Breast epithelium (tissue), 4 donors: ENCODE measurements around the gene DNAH3. TPM values are rescaled to one million over a fixed set of nuclear protein-coding genes. Genes with fewer than 3 reads are reported as not detected.

Source experiments
- DNase-seq, 2 donors: peaks; one replicate each; pipeline ENCODE4 v3.0.0-alpha.2; 2019; ENCODE audit warnings: low spot score in 2 of 2
- H3K27ac ChIP-seq, 2 donors: fragments of 200-600 bp; sonication (generic) in 1 of 2; one replicate each; pipeline ENCODE4 v1.5.1; 2016 to 2019; ENCODE audit warnings: mild to moderate bottlenecking in 1 of 2
- H3K27me3 ChIP-seq, 2 donors: fragments of 200-600 bp; sonication (generic) in 1 of 2; one replicate each; pipeline versions ENCODE4 v1.5.1 to v1.6.0; 2017 to 2019; ENCODE audit warnings: control low read depth in 1 of 2, mild to moderate bottlenecking in 1 of 2
- H3K36me3 ChIP-seq: fragments of 200-600 bp; one replicate; pipeline ENCODE4 v1.5.1; 2019
- H3K4me1 ChIP-seq, 2 donors: fragments of 200-600 bp; sonication (generic); one replicate each; pipeline ENCODE4 v1.5.1; 2016 to 2019; ENCODE audit warnings: control low read depth in 1 of 2
- H3K4me3 ChIP-seq, 3 donors: fragments of 200-600 bp; sonication (generic); 1 replicate in 2 of 3; 2 replicates in 1 of 3; pipeline ENCODE4 v1.5.1; 2016 to 2019; ENCODE audit warnings: mild to moderate bottlenecking in 3 of 3, moderate library complexity in 2 of 3
- H3K9me3 ChIP-seq, 2 donors: fragments of 200-600 bp; sonication (generic) in 1 of 2; one replicate each; pipeline ENCODE4 v1.5.1; 2016 to 2019; ENCODE audit warnings: control low read depth in 1 of 2
- CTCF ChIP-seq, 3 donors: fragments of 450-650 bp; IDR thresholded peaks; one replicate each; pipeline ENCODE4 v1.5.1; 2016 to 2017; ENCODE audit warnings: antibody characterized with exemption in 3 of 3, mild to moderate bottlenecking in 3 of 3, moderate library complexity in 3 of 3
- POLR2A ChIP-seq: fragments of 450-650 bp; IDR thresholded peaks from one replicate; pipeline ENCODE4 v1.6.1; 2016; ENCODE audit warnings: antibody characterized with exemption, mild to moderate bottlenecking, moderate library complexity
- POLR2AphosphoS5 ChIP-seq, 3 donors: sonication (generic); formaldehyde crosslinking; IDR thresholded peaks; one replicate each; pipeline ENCODE4 v1.6.1; 2017; ENCODE audit warnings: antibody characterized with exemption in 3 of 3
- intact Hi-C: fragments of 100-400 bp; cut with DNase I; formaldehyde crosslinking; loops from one replicate; pipeline ENCODE4 v1.15.1; 2023; ENCODE audit warnings: low total_unique reads
- total RNA-seq, 3 donors: library from RNA; depleted of rRNA; stranded (reverse); fragments of >200 nt; gene quantifications; one replicate each; pipeline ENCODE4 v1.1.0, GENCODE V29; 2016

DNAH3 gene
- total RNA-seq, 3 donors from 2014 or later: under 0.01 to 0.59 TPM; not detected in 1

- TF ChIP-seq POLR2AphosphoS5 (IDR thresholded peaks at IDR 0.05) (no peak), POLR2A (no peak), CTCF (IDR thresholded peaks at IDR 0.05) (no peak)
Observed at GRCh38 chr16:21145738-21146137, 4.9 kb downstream of the DNAH3 start.

GRCh38 chr16:21134053-21134452 lies 16.6 kb downstream of the DNAH3 start:
- Histone ChIP-seq H3K27me3 (no peaks in the 10 kb centered on the region), H3K36me3 (no peaks in the 10 kb centered on the region), H3K9me3 (no peaks in the 10 kb centered on the region), H3K4me3 (no peak overlapping the region), H3K4me1 (no peaks in the 10 kb centered on the region), H3K27ac (no peak overlapping the region)
- TF ChIP-seq POLR2AphosphoS5 (IDR thresholded peaks at IDR 0.05) (no peak), POLR2A (no peak)
- DNase-seq: no peak
- intact Hi-C loops: no loop called here

More at GRCh38 chr16:21145738-21146137, 4.9 kb downstream of the DNAH3 start:
- Histone ChIP-seq H3K36me3 (no peaks in the 10 kb centered on the region), H3K4me3 (no peak overlapping the region), H3K4me1 (no peaks in the 10 kb centered on the region), H3K27ac (no peak overlapping the region), H3K9me3 (no peaks in the 10 kb centered on the region), H3K27me3 (no peaks in the 10 kb centered on the region)
- intact Hi-C loops: no loop called here
- no peak for DNase-seq

- H3K9me3 ChIP-seq: no peaks in the 10 kb centered on the region
- no peak overlapping the region for H3K4me3 ChIP-seq
- intact Hi-C loops: no loop called here
- no peaks in the 10 kb centered on the region for H3K36me3 ChIP-seq
- TF ChIP-seq POLR2AphosphoS5 (IDR thresholded peaks at IDR 0.05) (no peak), CTCF (IDR thresholded peaks at IDR 0.05) (no peak), POLR2A (no peak)
- H3K27ac ChIP-seq: no peak overlapping the region
- no peak for DNase-seq
- H3K4me1 ChIP-seq: no peaks in the 10 kb centered on the region
- no peaks in the 10 kb centered on the region for H3K27me3 ChIP-seq
Observed at GRCh38 chr16:21130811-21131210, 19.8 kb downstream of the DNAH3 start.

GRCh38 chr16:21128991-21129390 lies 21.7 kb downstream of the DNAH3 start:
- TF ChIP-seq POLR2AphosphoS5 (IDR thresholded peaks at IDR 0.05) (no peak), CTCF (IDR thresholded peaks at IDR 0.05) (no peak), POLR2A (no peak)
- no peaks in the 10 kb centered on the region for H3K27me3 ChIP-seq
- H3K4me3 ChIP-seq: no peak overlapping the region
- H3K9me3 ChIP-seq: no peaks in the 10 kb centered on the region
- no peak overlapping the region for H3K27ac ChIP-seq
- no peaks in the 10 kb centered on the region for H3K36me3 ChIP-seq
- no peak for DNase-seq
- intact Hi-C loops: no loop called here
- H3K4me1 ChIP-seq: no peaks in the 10 kb centered on the region

GRCh38 chr16:21126518-21126917 lies 24.1 kb downstream of the DNAH3 start:
- Histone ChIP-seq H3K9me3 (no peaks in the 10 kb centered on the region), H3K36me3 (no peaks in the 10 kb centered on the region), H3K4me3 (no peak overlapping the region), H3K27ac (no peak overlapping the region), H3K4me1 (no peaks in the 10 kb centered on the region), H3K27me3 (no peaks in the 10 kb centered on the region)
- no peak for DNase-seq
- no peak for TF ChIP-seq POLR2AphosphoS5 (IDR thresholded peaks at IDR 0.05)
- TF ChIP-seq POLR2A: no peak
- TF ChIP-seq CTCF (IDR thresholded peaks at IDR 0.05): no peak
- intact Hi-C loops: no loop called here

- Histone ChIP-seq H3K4me3 (no peak overlapping the region), H3K4me1 (no peaks in the 10 kb centered on the region), H3K36me3 (no peaks in the 10 kb centered on the region), H3K27me3 (no peaks in the 10 kb centered on the region), H3K27ac (no peak overlapping the region), H3K9me3 (no peaks in the 10 kb centered on the region)
- intact Hi-C loops: no loop called here
- TF ChIP-seq CTCF (IDR thresholded peaks at IDR 0.05) (no peak), POLR2A (no peak), POLR2AphosphoS5 (IDR thresholded peaks at IDR 0.05) (no peak)
- no peak for DNase-seq
Observed at GRCh38 chr16:21125191-21125590, 25.5 kb downstream of the DNAH3 start.
